Pulmonary artery endothelial cell (primary cell): ENCODE data around the gene ZFYVE1. TPM values are rescaled to one million over a fixed set of nuclear protein-coding genes. Genes with fewer than 3 reads are reported as not detected.
"Not testable (repeated sequence)": the region's sequence is repeated elsewhere in the genome, so short reads cannot be mapped to it uniquely, and the experiment has no call there.

Experiments
- DNase-seq: peaks from one replicate; pipeline ENCODE4 v3.0.0-alpha.2; 2011; ENCODE audit warnings: low read depth, low spot score
- total RNA-seq: library from RNA; depleted of rRNA; stranded (reverse); fragments of >200 nt; gene quantifications from 2 replicates; pipeline ENCODE4 v1.2.3, GENCODE V29; 2014

Gene ZFYVE1
- total RNA-seq, 1 donor from 2014 or later, result 11.3 TPM

DNA sequence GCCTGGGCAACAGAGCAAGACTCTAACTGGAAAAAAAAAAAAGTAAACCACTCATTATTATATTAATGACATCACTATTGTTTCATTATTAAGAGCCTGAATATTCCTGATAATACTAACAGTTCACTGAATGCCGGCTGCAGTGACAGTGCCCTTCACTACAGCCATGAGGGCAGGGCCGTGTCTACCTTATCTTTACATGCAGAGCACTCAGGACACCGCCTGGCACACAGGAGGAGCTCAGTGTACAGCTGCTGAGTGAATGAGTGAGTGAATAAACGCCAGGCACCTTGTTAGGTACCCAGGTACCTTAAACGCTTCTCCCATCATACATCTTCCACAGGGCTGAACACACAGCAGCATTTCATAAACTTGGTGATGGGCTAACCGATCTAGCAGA lies 23.2 kb downstream of the ZFYVE1 start:
- no peak for DNase-seq

DNA sequence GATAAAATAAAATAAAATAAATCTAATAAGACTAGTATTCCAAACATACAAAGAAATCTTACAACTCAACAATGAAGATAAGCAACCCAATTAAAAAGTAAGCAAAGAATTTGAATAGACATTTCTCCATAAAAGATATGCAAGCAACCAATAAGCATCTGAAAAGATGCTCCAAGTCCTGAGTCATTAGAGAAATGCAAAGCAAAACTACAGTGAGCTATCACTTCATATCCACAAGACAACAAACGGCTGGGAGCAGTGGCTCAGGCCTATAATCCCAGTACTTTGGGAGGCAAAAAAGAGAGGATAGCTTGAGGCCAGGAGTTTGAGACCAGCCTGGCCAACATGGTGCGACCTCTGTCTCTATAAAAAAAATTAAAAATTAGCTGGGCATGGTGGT lies 26.8 kb downstream of the ZFYVE1 start:
- no peak for DNase-seq

DNA sequence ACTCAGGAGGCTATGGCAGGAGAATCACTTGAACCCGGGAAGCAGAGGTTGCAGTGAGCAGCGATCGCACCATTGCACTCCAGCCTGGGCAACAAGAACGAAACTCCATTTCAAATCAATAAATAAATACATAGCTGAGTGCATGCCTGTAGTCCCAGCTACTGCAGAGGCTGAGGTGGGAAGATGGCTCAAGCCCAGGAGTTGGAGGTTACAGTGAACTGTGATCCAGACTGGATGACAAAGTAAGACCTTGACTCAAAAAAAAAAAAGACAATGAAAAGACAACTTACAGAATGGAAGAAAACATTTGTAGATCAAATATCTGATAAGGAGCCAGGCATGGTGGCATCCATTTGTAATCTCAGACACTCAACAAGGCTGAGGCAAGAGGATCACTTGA lies 27.6 kb downstream of the ZFYVE1 start:
- DNase-seq, result no peak

DNA sequence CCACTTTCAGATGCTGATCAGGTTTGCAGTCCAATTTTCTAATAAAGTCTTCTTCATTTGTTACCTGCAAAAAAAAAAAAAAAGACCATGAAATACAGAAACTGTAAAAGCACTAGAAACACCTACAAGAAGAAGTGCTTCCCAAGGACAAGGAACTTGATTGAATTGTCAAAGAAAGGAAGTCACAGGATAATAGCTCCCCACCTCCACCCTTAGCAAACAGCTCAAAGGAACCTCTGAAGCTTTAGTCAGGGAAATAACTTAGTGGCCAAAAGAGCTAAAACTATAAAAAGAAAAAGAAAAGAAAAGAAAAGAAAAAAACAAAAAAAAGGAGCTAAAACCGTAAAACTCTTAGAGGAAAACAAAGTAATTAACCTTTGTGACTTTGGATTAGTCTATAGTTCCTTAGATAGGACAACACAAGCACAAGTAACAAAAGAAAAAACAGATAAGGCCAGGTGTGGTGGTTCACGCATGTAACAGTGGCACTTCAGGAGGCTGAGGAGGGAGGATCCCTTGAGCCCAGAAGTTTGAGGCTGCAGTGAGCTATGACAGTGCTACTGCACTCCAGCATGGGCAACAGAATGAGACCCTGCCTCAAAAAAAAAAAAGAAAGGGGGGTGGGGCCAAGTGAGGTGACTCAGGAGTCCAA lies 28.5 kb downstream of the ZFYVE1 start:
- no peak for DNase-seq

DNA sequence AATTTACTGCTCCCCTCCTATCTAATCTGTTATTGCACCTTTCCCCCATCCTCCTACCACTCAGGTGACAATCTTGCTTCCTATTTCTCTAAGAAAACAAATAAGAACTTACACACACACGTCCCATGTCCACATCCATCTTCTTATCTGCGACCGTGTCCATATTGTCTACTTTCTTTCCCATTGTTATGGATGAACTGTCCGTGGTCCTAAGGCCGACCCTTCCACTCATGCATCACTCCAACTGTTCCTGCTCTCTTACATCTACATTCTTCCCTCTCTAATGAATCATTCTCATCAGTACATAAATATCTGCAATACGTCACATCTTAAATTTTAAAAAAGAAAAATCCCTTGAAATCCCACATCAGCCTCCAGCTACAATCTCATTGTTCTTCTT lies 30.0 kb downstream of the ZFYVE1 start:
- no peak for DNase-seq

DNA sequence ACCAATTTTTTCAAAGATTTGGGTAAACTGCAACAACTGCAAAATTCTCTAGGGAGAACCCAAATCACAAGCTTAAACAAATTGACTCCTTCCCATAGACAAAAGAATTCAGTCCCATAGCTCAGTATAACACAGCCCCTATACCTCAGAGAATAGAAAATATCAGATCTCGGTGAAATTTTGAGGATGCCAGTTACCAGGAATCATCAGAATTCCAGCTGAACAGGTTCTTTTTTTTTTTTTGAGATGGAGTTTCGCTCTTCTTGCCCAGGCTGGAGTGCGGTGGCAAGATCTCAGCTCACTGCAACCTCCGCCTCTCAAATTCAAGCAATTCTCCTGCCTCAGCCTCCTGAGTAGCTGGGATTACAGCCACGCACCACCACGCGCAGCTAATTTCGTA lies 36.7 kb downstream of the ZFYVE1 start:
- DNase-seq, result no peak

DNA sequence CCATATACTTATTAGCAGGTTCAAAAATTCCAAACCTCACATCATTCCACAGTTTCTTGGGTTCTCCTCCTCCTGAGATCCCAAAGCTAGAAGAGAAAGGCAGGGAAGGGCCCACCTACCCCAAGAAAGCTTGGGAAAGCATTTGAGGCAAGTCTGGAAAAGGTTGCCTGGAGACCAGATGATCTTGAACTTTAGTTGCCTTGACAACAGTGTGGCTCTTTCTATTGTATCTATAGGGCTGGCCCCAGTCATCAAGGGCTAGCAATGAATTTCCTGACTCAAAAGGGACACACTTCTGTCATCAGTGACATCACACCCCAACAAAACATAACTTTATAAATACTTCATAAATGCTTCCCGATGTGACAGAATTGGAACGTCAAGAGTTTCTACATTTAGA lies 40.0 kb downstream of the ZFYVE1 start:
- no peak for DNase-seq

DNA sequence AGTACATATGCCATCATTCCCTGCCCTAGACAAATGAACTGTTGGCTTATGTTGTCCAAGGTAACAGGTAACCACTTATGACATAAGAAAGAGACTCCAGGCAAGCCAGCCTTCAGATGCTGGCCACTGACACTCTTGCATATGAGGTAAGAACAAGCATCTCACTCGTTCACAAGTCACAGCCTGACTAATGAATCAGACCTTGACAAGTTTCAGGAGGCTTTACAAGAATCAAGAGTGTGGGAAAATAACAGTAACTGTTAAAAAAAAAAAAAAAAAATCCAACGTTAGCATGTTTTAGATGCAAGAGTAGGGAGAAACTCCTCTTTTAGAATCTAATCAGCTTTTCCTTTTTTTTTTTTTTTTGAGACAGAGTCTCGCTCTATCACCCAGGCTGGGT lies 40.7 kb downstream of the ZFYVE1 start:
- DNase-seq, result no peak

DNA sequence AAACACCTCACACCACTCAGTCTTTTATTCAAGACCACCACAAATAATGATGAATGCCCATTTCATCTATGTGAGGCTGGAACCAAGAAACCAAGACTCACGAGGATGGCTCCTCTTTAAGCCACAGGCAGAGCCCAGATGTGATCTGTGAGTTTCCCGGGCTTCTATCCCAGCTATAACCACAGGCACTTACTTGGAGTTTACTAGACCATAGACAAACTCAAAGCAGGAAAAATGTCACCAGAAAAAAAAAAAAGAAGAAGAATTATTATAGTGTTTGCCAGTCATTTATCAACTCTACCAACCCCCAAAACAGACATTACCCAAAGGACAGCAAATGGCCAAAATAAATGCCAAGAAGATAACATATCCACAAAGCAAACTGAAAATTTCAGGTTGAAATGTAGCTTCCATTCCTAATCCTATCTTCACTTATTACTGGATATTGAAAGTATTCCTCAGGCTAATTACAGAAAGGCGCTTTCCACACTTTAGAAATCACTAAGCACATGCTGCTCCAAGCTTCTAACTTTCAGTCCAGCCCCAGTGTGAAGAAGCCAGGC lies 44.7 kb downstream of the ZFYVE1 start:
- DNase-seq, result no peak

DNA sequence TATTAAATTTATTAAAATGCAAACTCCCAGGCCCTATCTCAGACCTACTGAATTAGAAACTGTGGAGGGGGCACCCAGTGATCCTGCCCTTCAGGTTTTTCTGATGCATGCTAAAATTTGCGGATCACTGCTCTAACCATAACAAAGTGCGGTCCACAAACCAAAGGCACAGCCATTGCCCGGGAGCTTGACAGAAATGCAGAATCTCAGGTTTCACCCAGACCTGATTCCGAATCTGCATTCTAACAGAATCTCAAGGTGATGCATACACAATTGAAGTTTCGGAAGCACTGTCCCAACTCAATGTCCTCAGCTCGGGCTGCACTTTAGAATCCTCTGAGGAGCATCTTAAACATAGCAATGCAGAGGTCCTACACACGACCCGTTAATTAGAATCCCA lies 46.0 kb downstream of the ZFYVE1 start:
- no peak for DNase-seq

DNA sequence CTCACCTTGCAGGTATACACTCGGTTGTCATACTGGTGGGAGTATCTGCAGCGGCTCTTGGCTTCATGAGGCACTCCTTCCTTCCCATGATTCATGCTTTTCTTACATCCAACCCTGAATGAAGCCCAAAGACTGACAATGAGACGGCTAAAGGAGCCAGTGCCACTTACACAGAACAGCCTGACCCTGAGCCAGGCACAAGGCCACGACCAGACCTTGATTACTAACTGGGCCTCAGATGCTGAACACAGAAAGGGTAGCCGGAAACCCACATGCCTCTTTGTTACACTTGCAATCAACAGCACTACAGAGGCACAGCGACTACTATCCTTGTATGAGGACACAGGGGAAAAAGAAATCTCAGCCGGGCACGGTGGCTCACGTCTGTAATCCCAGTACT lies 48.0 kb downstream of the ZFYVE1 start:
- no peak for DNase-seq

DNA sequence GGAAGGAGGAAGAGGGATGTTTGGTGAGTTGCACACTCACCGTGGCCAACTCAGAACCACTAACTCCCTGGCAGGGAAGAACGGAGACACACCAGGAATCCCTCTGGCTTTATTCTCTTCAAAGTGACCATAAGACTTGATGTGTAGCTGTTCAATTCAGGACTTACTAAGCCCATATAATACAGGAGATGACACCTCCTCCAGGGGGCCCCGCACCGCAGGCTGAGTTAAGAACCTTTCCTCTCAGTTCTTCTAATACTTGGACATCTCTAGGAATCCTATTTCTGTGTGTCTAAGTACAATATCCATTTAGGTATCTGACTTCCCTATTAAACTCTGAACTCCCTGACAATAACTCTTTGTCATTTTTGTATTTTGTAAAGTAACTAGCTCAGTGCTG lies 51.1 kb downstream of the ZFYVE1 start:
- no peak for DNase-seq

DNA sequence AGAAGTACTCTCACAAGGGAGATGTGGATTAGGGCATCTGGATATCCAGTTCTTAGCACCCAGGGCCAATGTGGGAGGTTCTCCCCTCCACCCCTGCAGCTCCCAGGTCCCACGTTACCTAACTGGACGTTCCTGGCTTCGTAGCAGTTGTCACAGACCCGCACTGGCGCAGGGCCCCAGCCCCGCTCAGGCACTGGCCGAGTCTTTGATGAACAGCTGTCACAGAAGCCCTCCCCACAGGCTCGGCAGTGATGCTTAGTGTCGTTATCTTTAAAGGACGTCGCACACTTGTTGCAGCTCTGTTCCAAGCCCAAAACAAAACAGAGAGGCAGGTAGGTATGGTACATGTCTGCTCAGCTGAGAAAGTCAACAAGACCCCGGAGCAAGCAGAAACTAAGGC lies 52.2 kb downstream of the ZFYVE1 start:
- no peak for DNase-seq

DNA sequence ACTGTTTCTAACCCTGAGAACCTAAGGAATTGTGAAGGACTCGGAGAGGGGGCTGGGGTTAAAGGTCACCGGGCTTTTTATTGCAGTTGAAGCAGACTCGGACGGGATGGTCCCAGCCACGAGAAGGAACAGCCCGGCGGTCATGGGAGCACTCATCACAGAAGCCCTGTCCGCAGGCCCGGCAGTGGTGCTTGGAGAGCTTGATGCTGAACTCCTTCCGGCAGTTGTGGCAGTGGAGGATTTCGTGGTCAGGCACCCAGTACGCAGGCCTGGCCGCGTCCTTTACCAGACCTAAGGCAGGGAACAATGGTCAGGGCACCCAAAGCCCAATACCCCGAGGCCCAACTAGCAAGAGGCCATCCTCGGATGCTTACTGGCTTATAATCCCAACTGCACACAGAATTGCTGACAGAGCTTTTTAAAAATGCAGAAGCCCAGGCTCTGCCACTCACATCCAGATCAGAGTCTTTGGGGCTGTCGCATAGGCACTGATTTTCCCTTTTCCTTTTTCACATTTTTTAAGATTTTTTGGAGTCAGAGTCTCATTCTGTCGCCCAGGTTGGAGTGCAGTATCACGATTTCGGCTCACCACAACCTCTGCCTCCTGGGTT lies 56.0 kb downstream of the ZFYVE1 start:
- DNase-seq, result no peak

DNA sequence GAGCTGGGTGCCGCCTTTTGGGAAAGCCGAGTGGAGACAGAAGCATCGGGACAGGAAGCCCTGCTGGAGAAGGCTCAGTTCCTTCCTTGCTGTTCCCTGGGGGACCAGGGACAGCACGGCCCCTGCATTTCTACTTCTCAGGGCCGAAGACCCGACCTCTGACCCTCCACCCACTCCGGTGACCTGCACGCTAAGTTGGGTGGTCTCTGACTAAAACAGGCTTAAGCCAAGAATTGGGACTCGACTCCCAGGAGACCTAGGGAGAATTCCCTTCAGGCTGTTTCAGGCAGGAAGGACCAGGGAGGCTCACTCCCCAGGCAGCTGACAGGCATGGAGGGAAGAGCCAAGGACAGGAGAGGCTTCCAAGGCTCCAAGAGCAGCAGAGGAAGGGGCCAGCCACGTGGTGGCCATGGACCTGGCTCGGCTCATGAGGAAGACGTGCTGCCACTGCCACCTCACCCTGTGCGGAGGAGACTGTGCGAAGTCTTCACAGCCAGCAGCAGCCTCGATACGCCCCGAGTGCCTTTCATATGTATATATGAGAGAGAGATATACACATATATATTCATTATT lies 56.8 kb downstream of the ZFYVE1 start:
- DNase-seq, result no peak

DNA sequence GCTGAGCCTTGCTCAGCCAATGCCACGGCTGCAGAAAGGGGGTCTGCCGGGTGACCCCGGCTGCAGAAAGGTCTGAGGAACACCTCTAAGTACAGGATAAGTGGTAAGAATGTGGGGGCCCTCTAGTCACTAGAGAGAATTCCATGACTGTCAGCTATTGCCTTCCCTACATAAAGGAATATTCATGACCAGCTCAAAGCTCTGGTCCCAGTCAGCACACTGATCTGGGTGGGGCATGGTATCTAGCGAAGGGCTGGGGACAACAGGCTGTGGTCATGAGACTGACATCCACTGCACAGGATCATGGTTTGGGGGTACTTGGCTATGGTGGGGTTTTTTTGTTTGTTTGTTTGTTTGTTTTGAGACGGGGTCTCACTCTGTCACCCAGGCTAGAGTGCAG lies 58.6 kb downstream of the ZFYVE1 start:
- DNase-seq, result no peak

DNA sequence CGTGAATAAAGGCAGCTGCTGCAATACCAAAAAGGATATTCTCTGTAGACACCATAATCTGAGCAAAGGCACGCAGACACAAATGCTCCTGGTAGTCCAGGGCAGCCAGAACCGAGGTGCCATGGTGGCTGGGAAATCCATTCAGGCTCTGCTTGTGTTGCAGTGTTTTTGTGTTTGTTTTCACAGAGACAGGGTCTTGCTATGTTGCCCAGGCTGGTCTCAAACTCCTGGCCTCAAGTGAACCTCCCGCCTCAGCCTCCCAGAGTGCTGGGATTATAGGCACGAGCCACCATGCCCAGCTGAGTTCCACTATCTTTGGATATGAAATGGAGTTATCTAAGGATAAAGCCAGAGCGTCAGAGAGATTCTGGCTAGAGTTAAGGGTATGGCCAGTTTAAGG lies 60.9 kb downstream of the ZFYVE1 start:
- DNase-seq, result no peak

DNA sequence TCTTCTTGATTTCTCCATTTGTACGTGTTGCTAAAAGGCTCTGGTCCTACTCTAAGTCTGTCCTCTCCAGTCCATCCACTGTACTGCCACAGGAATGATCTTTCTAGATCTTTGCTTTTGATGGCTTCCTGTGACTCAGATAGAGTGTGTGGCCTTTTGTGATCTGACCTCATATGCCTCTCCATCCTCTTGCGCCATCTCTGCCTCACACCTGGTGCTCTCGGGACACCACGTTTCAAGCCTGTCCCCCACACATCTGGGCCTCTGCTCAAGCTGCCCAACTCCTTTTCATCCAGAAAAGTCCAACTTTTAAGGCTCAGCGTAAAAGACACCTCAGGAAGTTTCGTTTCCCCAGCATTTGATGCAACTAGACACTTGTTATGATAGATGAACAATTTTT lies 61.7 kb downstream of the ZFYVE1 start:
- DNase-seq, result no peak

DNA sequence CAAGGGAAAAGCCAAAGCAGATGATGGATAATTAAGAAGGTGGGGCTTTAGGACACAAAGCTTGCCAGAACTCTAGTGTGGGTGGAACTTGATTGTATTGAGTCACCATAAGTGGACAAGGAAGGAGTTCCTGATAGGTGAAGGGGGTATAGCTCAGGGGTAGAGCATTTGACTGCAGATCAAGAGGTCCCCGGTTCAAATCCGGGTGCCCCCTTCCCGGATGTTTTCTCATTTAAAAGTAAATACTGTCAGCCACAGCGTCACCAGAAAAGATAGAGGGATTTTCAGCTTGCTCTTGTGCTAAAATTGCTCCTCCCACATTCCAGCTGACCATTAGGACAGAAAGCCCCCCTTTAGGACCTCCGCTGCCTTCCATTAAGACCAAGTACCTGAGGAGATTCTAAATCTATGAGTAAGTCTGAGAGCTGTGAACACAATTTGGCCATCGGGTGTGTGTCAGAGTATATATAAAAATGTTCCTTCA lies 64.0 kb downstream of the ZFYVE1 start:
- no peak for DNase-seq

DNA sequence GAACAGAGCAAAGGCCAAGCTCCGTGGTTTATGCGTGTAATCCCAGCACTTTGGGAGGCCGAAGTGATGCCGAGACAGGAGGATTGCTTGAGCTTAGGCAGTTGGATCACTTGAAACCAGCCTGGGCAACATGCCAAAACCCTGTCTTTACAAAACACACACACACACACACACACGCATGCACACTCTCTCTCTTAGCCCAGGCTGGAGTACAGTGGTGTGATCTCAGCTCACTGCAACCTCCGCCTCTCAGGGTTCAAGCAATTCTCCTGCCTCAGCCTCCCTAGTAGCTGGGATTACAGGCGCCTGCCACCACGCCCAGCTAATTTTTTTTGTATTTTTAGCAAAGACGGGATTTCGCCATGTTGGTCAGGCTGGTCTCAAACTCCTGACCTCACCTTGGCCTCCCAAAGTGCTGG lies 64.6 kb downstream of the ZFYVE1 start:
- DNase-seq, result not testable (repeated sequence)

DNA sequence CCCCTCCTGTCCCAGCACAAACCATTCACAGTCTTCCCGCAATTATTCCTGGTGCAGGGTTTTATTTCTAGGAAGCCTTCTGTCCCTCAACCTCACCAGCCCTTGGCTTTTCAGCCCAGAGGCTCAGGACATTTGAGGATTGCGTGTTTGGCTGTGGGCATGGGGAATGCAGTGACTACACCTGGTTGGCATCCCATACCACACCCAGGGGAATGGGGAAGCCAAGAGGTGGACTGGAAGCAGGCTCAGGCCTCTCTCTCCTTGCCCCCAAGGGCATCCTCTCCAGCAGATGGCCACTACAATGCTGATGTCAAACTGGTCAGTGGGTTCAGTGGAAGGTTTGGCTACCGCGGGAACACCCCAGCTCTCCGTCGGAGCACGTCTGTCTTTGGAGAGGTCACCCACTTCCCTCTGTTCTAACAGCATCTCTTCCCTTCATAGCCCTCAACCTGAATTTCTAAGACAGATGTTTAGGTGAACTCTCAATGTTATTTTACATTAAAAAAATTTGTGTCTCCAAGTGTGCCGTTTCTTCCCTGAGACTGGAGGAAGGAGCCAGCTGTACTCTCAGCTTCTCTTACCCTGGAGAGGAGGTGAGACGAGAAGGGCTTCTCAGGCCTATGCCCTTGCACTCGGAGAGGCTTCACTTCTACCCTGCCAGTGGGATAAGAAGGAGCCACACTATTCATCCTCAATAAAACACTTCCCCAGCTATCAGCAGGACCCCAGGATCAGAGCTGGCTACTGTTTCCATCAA lies 65.1 kb downstream of the ZFYVE1 start:
- DNase-seq, result no peak

DNA sequence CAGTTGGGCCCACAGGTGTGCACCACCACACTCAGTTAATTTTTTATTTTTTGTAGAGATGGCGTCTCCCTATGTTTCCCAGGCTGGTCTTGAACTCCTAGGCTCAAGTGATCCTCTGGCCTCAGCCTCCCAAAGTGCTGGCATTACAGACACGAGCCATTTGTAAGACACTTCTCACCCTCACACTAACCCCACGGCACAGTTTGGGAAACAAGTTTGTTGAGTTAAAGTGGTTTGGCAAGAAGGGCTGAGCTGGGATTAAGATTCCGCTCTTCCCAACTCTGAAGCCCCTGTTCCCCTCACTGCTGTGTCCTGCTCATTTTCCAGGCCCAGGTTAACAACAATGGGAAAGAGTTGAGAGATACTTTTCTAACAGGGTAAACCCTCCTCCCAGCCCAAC lies 65.9 kb downstream of the ZFYVE1 start:
- not testable (repeated sequence) for DNase-seq
